IPS-NIHi11 (cell line): Measurements from ENCODE around the gene PTPRB.
"Not testable (repeated sequence)": the region's sequence is repeated elsewhere in the genome, so short reads cannot be mapped to it uniquely, and the experiment has no call there.

Experiments
- DNase-seq: peaks from one replicate; pipeline ENCODE4 v3.0.0; 2012; ENCODE audit warnings: mixed read lengths, low spot score

The PTPRB gene

GRCh38 chr12:70540996-70541395 is 96.2 kb downstream of the PTPRB start:
- no peak for DNase-seq

- no peak for DNase-seq
These were observed 100.6 kb downstream of the PTPRB start for GRCh38 chr12:70536650-70537049.

GRCh38 chr12:70535896-70536374 is 101.3 kb downstream of the PTPRB start:
- DNase-seq: no peak

DNA sequence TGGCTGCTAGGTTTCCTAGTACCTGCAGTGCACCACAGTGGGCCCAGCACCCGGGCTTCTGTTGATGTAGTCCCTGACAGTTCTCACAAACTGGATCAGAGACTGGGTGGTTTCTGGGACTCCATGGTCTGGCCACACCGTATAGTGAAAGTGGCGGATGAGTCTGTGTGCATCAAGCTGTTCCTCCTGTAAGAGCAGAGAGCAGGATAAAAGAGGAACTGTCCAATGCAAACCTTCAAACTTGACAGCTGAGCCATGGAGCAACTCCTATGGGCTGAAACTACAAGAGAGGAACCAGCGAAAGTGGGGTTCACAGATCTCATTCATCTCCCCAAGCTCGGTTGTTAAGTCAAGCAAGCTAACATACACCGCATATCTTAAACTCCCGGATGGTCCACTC is 102.8 kb downstream of the PTPRB start:
- DNase-seq: no peak

DNA sequence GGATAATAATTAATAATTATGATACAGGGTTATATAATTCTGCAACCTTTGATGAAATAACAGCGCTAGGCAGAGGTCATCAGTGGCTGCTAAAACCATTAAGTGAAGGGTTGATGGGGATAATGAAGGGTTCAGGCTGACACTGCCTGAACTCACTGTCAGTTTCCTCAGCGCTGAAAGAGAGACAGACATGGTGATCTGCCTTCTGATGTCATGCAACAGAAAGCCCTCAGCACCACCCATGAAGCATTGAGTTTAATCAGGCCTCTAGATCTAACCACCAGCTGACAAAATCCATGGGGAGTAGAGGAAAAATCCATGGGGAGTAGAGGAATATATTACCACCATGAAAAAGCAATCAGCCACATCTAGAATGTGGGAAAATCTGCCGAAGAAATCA is 107.6 kb downstream of the PTPRB start:
- no peak for DNase-seq

GRCh38 chr12:70520847-70521246 is 116.4 kb downstream of the PTPRB start:
- no peak for DNase-seq

- DNase-seq: no peak
These were observed 123.8 kb downstream of the PTPRB start for GRCh38 chr12:70513426-70513825.

- no peak for DNase-seq
These were observed 129.1 kb downstream of the PTPRB start for GRCh38 chr12:70508178-70508577.

GRCh38 chr12:70507442-70507841 is 129.8 kb downstream of the PTPRB start:
- DNase-seq: peak; percentile 31

- DNase-seq: no peak
These were observed 139.7 kb downstream of the PTPRB start for GRCh38 chr12:70497508-70497907.

DNA sequence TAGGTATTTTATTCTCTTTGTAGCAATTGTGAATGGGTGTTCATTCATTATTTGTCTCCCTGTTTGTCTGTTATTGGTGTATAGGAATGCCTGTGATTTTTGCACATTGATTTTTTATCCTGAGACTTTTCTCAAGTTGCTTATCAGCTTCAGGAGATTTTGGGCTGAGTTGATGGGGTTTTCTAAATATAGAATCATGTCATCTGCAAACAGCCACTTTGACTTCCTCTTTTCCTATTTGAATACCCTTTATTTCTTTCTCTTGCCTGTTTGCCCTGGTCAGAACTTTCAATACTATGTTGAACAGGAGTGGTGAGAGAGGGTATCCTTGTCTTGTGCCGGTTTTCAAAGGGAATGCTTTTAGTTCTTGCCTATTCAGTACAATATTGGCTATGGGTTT is 144.3 kb downstream of the PTPRB start:
- not testable (repeated sequence) for DNase-seq

- DNase-seq: not testable (repeated sequence)
These were observed 146.3 kb downstream of the PTPRB start for GRCh38 chr12:70490928-70491327.

- DNase-seq: no peak
These were observed 149.8 kb downstream of the PTPRB start for GRCh38 chr12:70487440-70487839.

GRCh38 chr12:70486588-70486987 is 150.6 kb downstream of the PTPRB start:
- DNase-seq: no peak

DNA sequence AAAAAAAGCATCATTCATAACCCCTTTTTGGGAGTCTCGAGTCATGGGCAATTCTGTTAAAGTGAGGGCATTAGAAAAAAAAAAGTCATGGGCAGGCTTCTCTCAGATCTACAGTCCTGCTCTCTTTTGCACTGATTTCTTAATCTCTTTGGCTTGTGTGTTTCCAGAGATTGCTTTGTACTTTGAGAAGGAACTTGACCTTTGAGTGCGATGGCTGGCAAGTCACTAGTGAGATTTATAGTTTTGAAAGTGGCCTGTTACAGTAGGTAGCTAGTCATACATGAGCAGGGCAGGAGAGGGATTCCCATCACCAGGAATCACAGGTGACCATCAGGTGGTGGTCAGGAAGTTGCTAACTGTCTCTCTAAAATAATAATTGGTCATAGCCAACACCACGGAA is 151.5 kb downstream of the PTPRB start:
- DNase-seq: no peak

GRCh38 chr12:70484464-70484863 is 152.8 kb downstream of the PTPRB start:
- DNase-seq: no peak

- DNase-seq: no peak
These were observed 154.5 kb downstream of the PTPRB start for GRCh38 chr12:70482764-70483163.

DNA sequence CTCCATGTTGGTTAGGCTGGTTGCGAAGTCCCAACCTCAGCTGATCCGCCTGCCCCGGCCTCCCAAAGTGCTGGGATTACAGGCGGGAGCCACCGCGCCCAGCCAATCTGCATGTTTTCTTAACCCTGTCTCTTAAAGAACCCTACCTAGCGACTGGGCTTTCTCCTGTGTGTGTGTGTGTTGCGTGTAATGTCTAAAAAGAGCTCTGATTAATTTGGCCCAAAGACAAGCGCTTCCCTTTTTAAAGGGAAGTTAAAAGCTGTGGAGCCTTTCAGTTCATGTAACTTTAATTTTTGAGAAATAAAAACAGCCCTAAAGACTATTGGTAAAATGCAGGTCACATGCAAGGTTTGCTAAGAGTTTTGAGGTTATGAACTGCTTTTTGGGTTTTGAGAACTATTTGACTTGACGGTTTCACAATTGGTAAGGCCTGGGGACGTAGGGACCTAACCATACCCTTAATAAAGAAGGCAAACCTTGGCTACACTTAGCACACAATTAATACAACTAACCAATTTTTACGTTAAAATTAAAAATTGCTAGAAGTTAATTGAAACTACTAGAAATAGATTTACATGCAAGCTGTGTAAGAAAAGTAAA is 167.9 kb downstream of the PTPRB start:
- no peak for DNase-seq

- DNase-seq: no peak
These were observed 168.5 kb downstream of the PTPRB start for GRCh38 chr12:70468741-70469140.

GRCh38 chr12:70467918-70468733 is 169.1 kb downstream of the PTPRB start:
- no peak for DNase-seq

DNA sequence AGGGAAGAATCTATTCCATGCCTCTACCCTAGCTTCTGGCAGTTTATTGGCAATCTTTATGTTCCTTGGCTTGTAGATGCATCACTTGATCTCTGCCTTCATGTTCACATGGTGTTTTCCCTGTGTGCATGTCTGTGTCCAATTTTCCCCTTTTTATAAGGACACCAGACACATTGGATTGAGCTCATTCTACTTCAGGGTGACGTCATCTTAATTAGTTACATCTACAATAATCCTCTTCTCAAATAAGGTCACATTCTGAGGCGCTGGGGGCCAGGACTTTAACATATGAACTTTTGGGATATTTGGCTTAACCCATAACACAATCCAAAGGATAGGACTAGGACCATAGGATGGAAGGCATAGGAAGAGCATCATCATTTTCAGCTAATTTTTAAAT is 169.8 kb downstream of the PTPRB start:
- no peak for DNase-seq

GRCh38 chr12:70466753-70467152 is 170.5 kb downstream of the PTPRB start:
- DNase-seq: no peak
